Gastroesophageal sphincter (tissue), 4 donors: ENCODE measurements around the gene RAET1E. TPM values are rescaled to one million over a fixed set of nuclear protein-coding genes. Genes with fewer than 3 reads are reported as not detected.

Source experiments
- ATAC-seq: fragments of 150-250 bp; one replicate; pipeline ENCODE4 v1.9.1; 2016; ENCODE audit warnings: mild to moderate bottlenecking, moderate library complexity
- H3K27ac ChIP-seq, 4 donors: fragments of 200-600 bp; sonication (generic) in 3 of 4; 1 replicate in 3 of 4; 2 replicates in 1 of 4; pipeline ENCODE4 v1.5.1; 2016 to 2019
- H3K27me3 ChIP-seq: fragments of 200-600 bp; sonication (generic); one replicate; pipeline ENCODE4 v1.5.1; 2019
- H3K36me3 ChIP-seq, 2 donors: fragments of 200-600 bp; sonication (generic); one replicate each; pipeline ENCODE4 v1.5.1; 2019; ENCODE audit warnings: control low read depth in 1 of 2
- H3K4me1 ChIP-seq, 3 donors: fragments of 200-600 bp; sonication (generic); 1 replicate in 2 of 3; 2 replicates in 1 of 3; pipeline ENCODE4 v1.5.1; 2016 to 2019; ENCODE audit warnings: control low read depth in 2 of 3
- H3K4me3 ChIP-seq, 2 donors: fragments of 200-600 bp; sonication (generic); one replicate each; pipeline ENCODE4 v1.5.1; 2019; ENCODE audit warnings: mild to moderate bottlenecking in 1 of 2, moderate library complexity in 1 of 2
- H3K9me3 ChIP-seq, 3 donors: fragments of 200-600 bp; sonication (generic); one replicate each; pipeline ENCODE4 v1.5.1; 2017 to 2019; ENCODE audit warnings: control low read depth in 2 of 3
- CTCF ChIP-seq, 4 experiments: fragments of 200-600 bp in 2 of 4; fragments of 450-650 bp in 2 of 4; sonication (generic) in 1 of 4; IDR thresholded peaks; one replicate each; pipeline ENCODE4 v1.5.1; 2017 to 2019; ENCODE audit warnings: antibody characterized with exemption in 4 of 4, mild to moderate bottlenecking in 2 of 4, moderate library complexity in 2 of 4
- EP300 ChIP-seq: sonication (generic); formaldehyde crosslinking; IDR thresholded peaks from one replicate; pipeline ENCODE4 v1.6.1; 2017; ENCODE audit warnings: antibody characterized with exemption, mild to moderate bottlenecking
- POLR2A ChIP-seq, 2 donors: fragments of 450-650 bp; IDR thresholded peaks; one replicate each; pipeline ENCODE4 v1.6.1; 2017; ENCODE audit warnings: antibody characterized with exemption in 2 of 2, mild to moderate bottlenecking in 2 of 2, moderate library complexity in 1 of 2
- POLR2AphosphoS5 ChIP-seq: sonication (generic); formaldehyde crosslinking; IDR thresholded peaks from one replicate; pipeline ENCODE4 v1.6.1; 2017; ENCODE audit warnings: antibody characterized with exemption
- WGBS, 2 donors: methylation state at CpG; one replicate each; pipeline ENCODE4 v1.1.5; 2018; ENCODE audit warnings: low coverage in 1 of 2; 5-methylcytosine and 5-hydroxymethylcytosine counted together
- total RNA-seq, 4 donors: library from RNA; depleted of rRNA; stranded (reverse); fragments of >200 nt; gene quantifications; one replicate each; pipeline ENCODE4 v1.1.0, GENCODE V29; 2016

The RAET1E gene
- total RNA-seq, 4 donors from 2014 or later, result 0.69 TPM; not detected in 3

GRCh38 chr6:149876241-149876933, 21.5 kb downstream of the RAET1E start:
- Histone ChIP-seq H3K27me3 (no peaks in the 10 kb centered on the region), H3K4me1 (no peaks in the 10 kb centered on the region), H3K36me3 (no peaks in the 10 kb centered on the region), H3K27ac (no peak overlapping the region), H3K9me3 (no peaks in the 10 kb centered on the region), H3K4me3 (no peak overlapping the region)
- no peak for ATAC-seq
- WGBS, 2 donors, result 75 to 80% methylated on average over 3 of the region's 3 CpGs
- TF ChIP-seq CTCF (IDR thresholded peaks at IDR 0.05), result no peak
- TF ChIP-seq POLR2AphosphoS5, result no peak
- no peak for TF ChIP-seq EP300
- no peak for TF ChIP-seq POLR2A (IDR thresholded peaks at IDR 0.05)

- Histone ChIP-seq H3K4me3 (no peak overlapping the region), H3K27ac (no peak overlapping the region), H3K4me1 (no peaks in the 10 kb centered on the region), H3K36me3 (no peaks in the 10 kb centered on the region), H3K9me3 (no peaks in the 10 kb centered on the region), H3K27me3 (no peaks in the 10 kb centered on the region)
- no peak for ATAC-seq
- TF ChIP-seq CTCF (IDR thresholded peaks at IDR 0.05) (no peak), POLR2A (IDR thresholded peaks at IDR 0.05) (no peak), POLR2AphosphoS5 (no peak), EP300 (no peak)
- WGBS, 2 donors, result 63 to 100% methylated on average over 1 of the region's 1 CpG
Measured at GRCh38 chr6:149872233-149872632, 25.7 kb downstream of the RAET1E start.

- Histone ChIP-seq H3K4me1 (no peaks in the 10 kb centered on the region), H3K27me3 (no peaks in the 10 kb centered on the region), H3K27ac (no peak overlapping the region), H3K4me3 (no peak overlapping the region), H3K36me3 (no peaks in the 10 kb centered on the region), H3K9me3 (no peaks in the 10 kb centered on the region)
- TF ChIP-seq EP300, result no peak
- ATAC-seq, result no peak
- 93 to 94% methylated on average over 2 of the region's 2 CpGs for WGBS, 2 donors
Measured at GRCh38 chr6:149871182-149871581, 26.7 kb downstream of the RAET1E start.

- TF ChIP-seq POLR2AphosphoS5 (no peak), EP300 (no peak), CTCF (IDR thresholded peaks at IDR 0.05) (no peak), POLR2A (IDR thresholded peaks at IDR 0.05) (no peak)
- no peaks in the 10 kb centered on the region for H3K27me3 ChIP-seq
- H3K9me3 ChIP-seq, result no peaks in the 10 kb centered on the region
- WGBS, 2 donors, result 78 to 81% methylated on average over 8 to 10 of the region's 10 CpGs
- H3K4me1 ChIP-seq, result peaks cover 0 to 9% (median 0%) of the 10 kb centered on the region in 3 donors
- no peak overlapping the region for H3K4me3 ChIP-seq
- no peak for ATAC-seq
- no peaks in the 10 kb centered on the region for H3K36me3 ChIP-seq
- H3K27ac ChIP-seq, result no peak overlapping the region
Measured at GRCh38 chr6:149869275-149869892, 28.5 kb downstream of the RAET1E start.

GRCh38 chr6:149867876-149868640, 29.9 kb downstream of the RAET1E start:
- no peaks in the 10 kb centered on the region for H3K27me3 ChIP-seq
- no peaks in the 10 kb centered on the region for H3K9me3 ChIP-seq
- no peak overlapping the region for H3K4me3 ChIP-seq
- WGBS, 2 donors, result 49 to 78% methylated on average over 2 of the region's 4 CpGs
- no peak overlapping the region for H3K27ac ChIP-seq
- no peaks in the 10 kb centered on the region for H3K36me3 ChIP-seq
- TF ChIP-seq CTCF (IDR thresholded peaks at IDR 0.05) (no peak), EP300 (no peak), POLR2A (IDR thresholded peaks at IDR 0.05) (no peak), POLR2AphosphoS5 (no peak)
- peaks cover 0 to 11% (median 0%) of the 10 kb centered on the region in 3 donors for H3K4me1 ChIP-seq
- ATAC-seq, result no peak
